Activated CD4-positive, CD25-positive, alpha-beta regulatory T cell treated with anti-CD3 and anti-CD28 coated beads, Interleukin-2, amount 50 U/mL, for 16 hours (primary cell): ENCODE results near the gene SPAST.
"Not testable (repeated sequence)": the region's sequence is repeated elsewhere in the genome, so short reads cannot be mapped to it uniquely, and the experiment has no call there.

ENCODE experiments used
- DNase-seq: peaks from one replicate; pipeline ENCODE4 v3.0.0-alpha.2; 2020; ENCODE audit warnings: low read depth, low spot score

SPAST gene

GRCh38 chr2:32128636-32129035 is 65.3 kb downstream of the SPAST start:
- no peak for DNase-seq

GRCh38 chr2:32129086-32129485 is 65.7 kb downstream of the SPAST start:
- DNase-seq = no peak

- no peak for DNase-seq
Measured at GRCh38 chr2:32135409-32135808, 72.1 kb downstream of the SPAST start.

GRCh38 chr2:32136097-32136496 is 72.7 kb downstream of the SPAST start:
- no peak for DNase-seq

- DNase-seq = not testable (repeated sequence)
Measured at GRCh38 chr2:32151544-32151943, 88.2 kb downstream of the SPAST start.

- no peak for DNase-seq
Measured at GRCh38 chr2:32159678-32160077, 96.3 kb downstream of the SPAST start.

GRCh38 chr2:32161296-32161695 is 97.9 kb downstream of the SPAST start:
- DNase-seq = no peak

- not testable (repeated sequence) for DNase-seq
Measured at GRCh38 chr2:32164254-32164653, 100.9 kb downstream of the SPAST start.

GRCh38 chr2:32165027-32165347 is 101.6 kb downstream of the SPAST start:
- not testable (repeated sequence) for DNase-seq

- DNase-seq = no peak
Measured at GRCh38 chr2:32166115-32166574, 102.8 kb downstream of the SPAST start.

GRCh38 chr2:32168513-32168912 is 105.2 kb downstream of the SPAST start:
- DNase-seq = no peak

- no peak for DNase-seq
Measured at GRCh38 chr2:32172870-32173269, 109.5 kb downstream of the SPAST start.

GRCh38 chr2:32182667-32183066 is 119.3 kb downstream of the SPAST start:
- DNase-seq = no peak

GRCh38 chr2:32189011-32189410 is 125.7 kb downstream of the SPAST start:
- no peak for DNase-seq

- no peak for DNase-seq
Measured at GRCh38 chr2:32192418-32192817, 129.1 kb downstream of the SPAST start.

- no peak for DNase-seq
Measured at GRCh38 chr2:32200814-32201213, 137.5 kb downstream of the SPAST start.

GRCh38 chr2:32203428-32203827 is 140.1 kb downstream of the SPAST start:
- DNase-seq = not testable (repeated sequence)
